SK-N-MC (cell line): ENCODE results near the gene ARFGEF2.
"Not testable (repeated sequence)": the region's sequence is repeated elsewhere in the genome, so short reads cannot be mapped to it uniquely, and the experiment has no call there.

Experiments used
- DNase-seq: peaks from one replicate; pipeline ENCODE4 v3.0.0-alpha.2; 2011; ENCODE audit warnings: low read depth, low spot score
- H3K27ac ChIP-seq: fragments of 200-600 bp; sonication (generic); 2 replicates; pipeline ENCODE4 v1.5.1; 2016; ENCODE audit warnings: mixed run types
- H3K36me3 ChIP-seq: fragments of 200-600 bp; sonication (generic); 2 replicates; pipeline ENCODE4 v1.6.1; 2017; ENCODE audit warnings: antibody characterized with exemption, low read length, mixed read lengths; ENCODE audit not compliant: insufficient read depth
- H3K4me3 ChIP-seq: fragments of 200-600 bp; sonication (generic); 2 replicates; pipeline ENCODE4 v1.5.1; 2016
- H3K9ac ChIP-seq: fragments of 200-600 bp; sonication (generic); 2 replicates; pipeline ENCODE4 v1.8.0; 2017; ENCODE audit warnings: mixed run types, mixed read lengths; ENCODE audit not compliant: insufficient read length
- H3K9me3 ChIP-seq: fragments of 200-600 bp; sonication (generic); 2 replicates; pipeline ENCODE4 v1.6.1; 2017; ENCODE audit warnings: low read depth, mild to moderate bottlenecking, antibody characterized with exemption, low read length, moderate library complexity, mixed read lengths
- EZH2 ChIP-seq: fragments of 200-600 bp; sonication (generic); IDR thresholded peaks from one replicate; pipeline ENCODE4 v1.6.1; 2017; ENCODE audit warnings: antibody characterized with exemption
- FOXP2 ChIP-seq: optimal IDR thresholded peaks from 2 replicates; pipeline ENCODE3; 2011; ENCODE audit warnings: mild to moderate bottlenecking, moderate library complexity; ENCODE audit not compliant: insufficient read depth; ENCODE audit errors: extremely low read length, control extremely low read depth
- POLR2AphosphoS5 ChIP-seq: IDR thresholded peaks from 2 replicates; pipeline ENCODE4 v1.6.1; 2012; ENCODE audit warnings: mild to moderate bottlenecking, low read depth, low read length, borderline replicate concordance

ARFGEF2 gene

DNA sequence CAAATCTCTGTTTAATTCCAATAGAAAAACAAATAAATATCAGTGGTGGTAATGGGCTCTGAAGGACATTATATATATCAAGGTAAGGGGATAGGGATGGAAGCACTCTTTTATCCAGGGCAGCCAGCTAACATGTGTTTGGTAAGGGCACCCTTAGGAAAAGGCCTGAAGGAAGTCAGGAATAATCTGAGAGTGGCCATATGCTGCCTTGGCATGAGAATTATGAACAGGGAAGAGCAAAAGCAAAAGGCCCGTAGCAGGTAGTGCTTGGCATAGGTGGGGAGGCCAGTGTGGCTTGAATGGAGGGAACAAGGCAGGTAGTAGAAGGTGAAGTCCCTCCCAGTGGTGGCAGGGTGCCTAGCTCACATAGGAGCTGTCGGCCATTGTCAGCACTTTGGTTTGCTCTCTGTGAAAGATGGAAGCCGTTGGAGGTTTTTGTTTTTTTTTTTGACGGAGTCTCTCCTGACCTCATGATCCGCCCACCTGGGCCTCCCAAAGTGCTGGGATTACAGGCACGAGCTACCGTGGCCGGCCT, 85.0 kb downstream of the ARFGEF2 start:
- Histone ChIP-seq H3K9me3 (no peaks in the 10 kb centered on the region), H3K36me3 (peaks cover 16% of the 10 kb centered on the region; the same call in 1 of the 2 replicates), H3K27ac (no peak overlapping the region), H3K9ac (no peak overlapping the region), H3K4me3 (no peak overlapping the region)
- no peak for TF ChIP-seq EZH2
- no peak for TF ChIP-seq FOXP2
- no peak for TF ChIP-seq POLR2AphosphoS5
- DNase-seq = no peak

DNA sequence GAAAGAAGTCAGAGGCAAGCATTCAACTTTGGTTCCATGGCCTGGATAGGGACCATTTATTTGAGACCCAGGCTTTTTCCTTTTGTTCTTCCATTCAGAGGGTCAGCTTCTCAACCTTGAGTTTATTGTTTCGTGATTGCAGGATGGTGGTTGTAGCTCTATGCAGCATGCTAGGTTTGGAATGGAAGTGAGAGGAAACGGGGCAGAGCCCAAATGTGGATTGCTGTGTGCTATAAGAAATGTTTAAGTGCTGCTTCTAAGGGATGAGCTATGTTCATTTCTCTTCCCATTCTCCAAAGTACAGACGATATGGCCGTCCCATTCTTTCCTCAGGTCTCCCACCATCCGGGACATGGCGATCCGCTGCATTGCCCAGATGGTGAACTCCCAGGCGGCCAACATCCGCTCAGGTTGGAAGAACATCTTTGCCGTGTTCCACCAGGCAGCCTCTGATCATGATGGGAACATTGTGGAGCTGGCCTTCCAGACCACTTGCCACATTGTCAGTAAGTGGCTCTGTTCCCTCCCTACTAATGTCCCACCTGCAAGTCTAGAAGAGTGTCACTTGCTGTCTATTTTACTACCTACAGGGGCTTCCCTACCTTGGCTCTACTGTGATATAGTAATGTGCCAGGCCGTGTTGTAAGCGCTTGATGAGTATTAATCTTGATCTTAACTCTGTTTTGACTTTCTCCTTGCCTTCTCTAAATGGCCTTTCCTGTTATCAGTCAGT, 88.6 kb downstream of the ARFGEF2 start:
- TF ChIP-seq EZH2 (no peak), FOXP2 (no peak), POLR2AphosphoS5 (no peak)
- Histone ChIP-seq H3K27ac (no peak overlapping the region), H3K9me3 (no peaks in the 10 kb centered on the region), H3K9ac (no peak overlapping the region), H3K36me3 (peaks cover 44% of the 10 kb centered on the region), H3K4me3 (no peak overlapping the region)
- no peak for DNase-seq

DNA sequence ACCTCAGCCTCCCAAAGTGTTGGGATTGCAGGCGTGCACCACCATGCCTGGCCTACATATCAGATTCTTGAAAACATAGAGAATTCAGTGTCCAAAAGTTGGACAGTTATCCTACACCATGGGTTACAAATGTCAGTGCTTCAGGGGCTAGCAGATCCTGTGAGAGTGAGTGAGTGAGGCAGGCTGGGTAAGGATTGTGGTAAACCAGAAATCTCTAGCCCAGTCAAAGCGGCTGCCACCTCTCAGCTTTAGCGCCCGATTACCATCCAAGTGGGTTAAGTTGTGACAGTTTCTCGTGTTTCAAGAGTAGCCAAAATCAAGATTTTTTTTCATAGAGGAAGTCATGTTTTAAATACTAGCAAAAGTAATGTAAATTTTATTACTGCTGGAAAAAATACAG, 102.7 kb downstream of the ARFGEF2 start:
- H3K27ac ChIP-seq = no peak overlapping the region
- TF ChIP-seq POLR2AphosphoS5 = no peak
- H3K9me3 ChIP-seq = no peaks in the 10 kb centered on the region
- no peak overlapping the region for H3K9ac ChIP-seq
- no peak overlapping the region for H3K4me3 ChIP-seq
- DNase-seq = no peak
- H3K36me3 ChIP-seq = peaks cover 44% of the 10 kb centered on the region

DNA sequence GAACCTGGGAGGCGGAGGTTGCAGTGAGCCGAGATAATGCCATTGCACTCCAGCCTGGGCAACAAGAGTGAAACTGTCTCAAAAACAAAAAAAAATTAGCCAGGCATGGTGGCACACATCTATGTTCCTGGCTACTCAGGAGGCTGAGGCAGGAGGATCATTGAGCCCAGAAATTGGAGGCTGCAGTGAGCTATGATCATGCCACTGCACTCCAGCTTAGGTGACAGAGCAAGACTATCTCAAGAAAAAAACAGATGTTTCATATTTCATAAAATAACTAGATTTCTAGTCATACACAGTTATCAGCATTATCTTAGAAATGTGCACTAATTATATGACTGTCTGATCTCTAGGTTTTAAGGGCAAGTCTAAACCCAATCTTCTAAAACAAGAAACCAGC, 106.7 kb downstream of the ARFGEF2 start:
- H3K27ac ChIP-seq, DNase-seq, H3K4me3 ChIP-seq, H3K9me3 ChIP-seq, H3K9ac ChIP-seq: not testable (repeated sequence)
- peaks cover 50% of the 10 kb centered on the region for H3K36me3 ChIP-seq

DNA sequence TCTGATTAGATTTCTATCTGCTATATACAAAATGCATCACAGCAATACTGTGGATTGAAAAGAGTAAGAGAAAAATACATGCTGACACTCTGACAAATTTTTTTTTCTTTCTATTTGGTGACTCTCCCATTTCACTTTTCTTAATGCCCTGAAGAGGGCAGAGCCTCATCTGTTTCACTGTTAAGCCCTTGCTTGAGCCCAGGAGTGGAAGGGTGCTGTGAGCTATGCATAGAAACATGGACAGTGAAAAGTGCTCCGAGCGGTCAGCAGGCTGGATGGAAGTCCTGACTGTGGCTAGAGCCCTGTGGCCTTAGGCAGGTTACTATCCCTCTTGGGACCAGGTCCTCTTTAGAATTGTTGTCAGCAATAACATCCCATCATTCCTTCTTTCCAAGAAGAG, 107.2 kb downstream of the ARFGEF2 start:
- TF ChIP-seq FOXP2 (no peak), EZH2 (no peak)
- H3K9ac ChIP-seq = no peak overlapping the region
- H3K9me3 ChIP-seq = no peaks in the 10 kb centered on the region
- H3K36me3 ChIP-seq = peaks cover 52% of the 10 kb centered on the region
- no peak overlapping the region for H3K4me3 ChIP-seq
- H3K27ac ChIP-seq = no peak overlapping the region
- no peak for DNase-seq

DNA sequence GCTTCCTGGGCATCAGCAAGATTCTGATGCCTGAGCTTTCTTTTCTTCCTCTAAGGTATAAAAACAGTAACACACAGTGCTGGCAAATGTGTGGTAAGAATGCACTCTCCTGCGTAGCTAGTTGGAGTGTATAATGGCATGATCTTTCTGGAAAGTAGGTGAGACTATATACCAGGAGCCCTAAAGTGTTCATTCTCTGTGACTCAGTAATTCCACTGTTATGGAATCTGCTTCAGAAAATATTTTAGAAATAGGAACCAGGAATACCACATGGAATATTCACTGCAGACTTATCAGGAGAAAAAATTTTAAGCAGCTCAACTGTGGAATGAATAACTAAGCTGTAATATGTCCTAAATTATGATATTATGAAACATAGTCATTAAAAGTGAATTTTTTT, 107.7 kb downstream of the ARFGEF2 start:
- peaks cover 57% of the 10 kb centered on the region for H3K36me3 ChIP-seq
- H3K9ac ChIP-seq = no peak overlapping the region

DNA sequence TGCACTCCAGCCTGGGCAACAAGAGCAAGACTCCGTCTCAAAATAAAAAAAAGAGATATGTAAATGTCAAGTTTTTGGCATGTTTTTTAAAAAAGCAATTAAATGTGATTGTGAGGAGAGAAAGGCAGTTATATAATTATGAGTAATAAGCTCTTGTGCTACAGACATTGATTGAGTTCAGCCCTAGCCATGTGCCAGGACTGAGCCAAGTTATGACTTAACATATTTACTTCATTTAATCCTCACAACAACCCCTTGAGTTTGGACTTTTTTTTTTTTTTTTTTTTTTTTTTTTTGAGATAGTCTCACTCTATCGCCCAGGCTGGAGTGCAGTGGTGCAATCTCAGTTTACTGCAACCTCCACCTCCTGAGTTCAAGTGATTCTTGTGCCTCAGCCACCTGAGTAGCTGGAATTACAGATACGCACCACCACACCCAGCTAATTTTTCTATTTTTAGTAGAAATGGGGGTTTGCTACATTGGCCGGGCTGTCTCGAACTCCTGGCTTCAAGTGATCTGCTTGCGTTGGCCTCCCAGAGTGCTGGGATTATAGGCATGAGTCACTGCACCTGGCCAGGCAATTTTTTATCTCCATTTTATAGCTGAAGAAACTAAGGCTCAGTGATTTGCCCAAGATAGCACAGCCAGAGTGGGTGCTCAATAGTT, 109.6 kb downstream of the ARFGEF2 start:
- no peak for DNase-seq
- Histone ChIP-seq H3K27ac (no peak overlapping the region), H3K9me3 (no peaks in the 10 kb centered on the region), H3K4me3 (no peak overlapping the region), H3K9ac (no peak overlapping the region), H3K36me3 (peaks cover 59% of the 10 kb centered on the region)
- TF ChIP-seq FOXP2 = no peak
- TF ChIP-seq POLR2AphosphoS5 = no peak
- TF ChIP-seq EZH2 = no peak

More for the DNA sequence above, 107.7 kb downstream of the ARFGEF2 start:
- no peaks in the 10 kb centered on the region for H3K9me3 ChIP-seq
- no peak for DNase-seq
- TF ChIP-seq FOXP2 (no peak), EZH2 (no peak), POLR2AphosphoS5 (no peak)
- H3K4me3 ChIP-seq = no peak overlapping the region
- no peak overlapping the region for H3K27ac ChIP-seq

DNA sequence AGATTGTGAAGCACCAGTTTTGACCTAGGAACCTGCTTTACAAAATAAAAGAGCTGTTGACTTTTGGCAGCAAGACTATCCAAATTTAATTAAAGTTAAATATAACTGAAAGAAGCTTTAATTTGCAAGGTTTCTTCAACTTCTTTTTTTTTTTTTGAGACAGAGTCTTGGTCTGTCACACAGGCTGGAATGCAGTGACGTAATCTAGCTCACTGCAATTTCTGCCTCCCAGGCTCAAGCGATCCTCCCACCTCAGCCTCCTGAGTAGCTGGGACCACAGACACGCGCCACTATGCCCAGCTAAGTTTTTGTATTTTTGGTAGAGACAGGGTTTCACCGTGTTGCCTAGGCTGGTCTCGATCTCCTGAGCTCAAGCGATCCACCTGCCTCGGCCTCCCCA, 110.9 kb downstream of the ARFGEF2 start:
- no peak for DNase-seq
- Histone ChIP-seq H3K9me3 (no peaks in the 10 kb centered on the region), H3K36me3 (peaks cover 52% of the 10 kb centered on the region), H3K4me3 (no peak overlapping the region), H3K27ac (no peak overlapping the region), H3K9ac (no peak overlapping the region)
- no peak for TF ChIP-seq FOXP2
- TF ChIP-seq EZH2 = no peak
- no peak for TF ChIP-seq POLR2AphosphoS5

DNA sequence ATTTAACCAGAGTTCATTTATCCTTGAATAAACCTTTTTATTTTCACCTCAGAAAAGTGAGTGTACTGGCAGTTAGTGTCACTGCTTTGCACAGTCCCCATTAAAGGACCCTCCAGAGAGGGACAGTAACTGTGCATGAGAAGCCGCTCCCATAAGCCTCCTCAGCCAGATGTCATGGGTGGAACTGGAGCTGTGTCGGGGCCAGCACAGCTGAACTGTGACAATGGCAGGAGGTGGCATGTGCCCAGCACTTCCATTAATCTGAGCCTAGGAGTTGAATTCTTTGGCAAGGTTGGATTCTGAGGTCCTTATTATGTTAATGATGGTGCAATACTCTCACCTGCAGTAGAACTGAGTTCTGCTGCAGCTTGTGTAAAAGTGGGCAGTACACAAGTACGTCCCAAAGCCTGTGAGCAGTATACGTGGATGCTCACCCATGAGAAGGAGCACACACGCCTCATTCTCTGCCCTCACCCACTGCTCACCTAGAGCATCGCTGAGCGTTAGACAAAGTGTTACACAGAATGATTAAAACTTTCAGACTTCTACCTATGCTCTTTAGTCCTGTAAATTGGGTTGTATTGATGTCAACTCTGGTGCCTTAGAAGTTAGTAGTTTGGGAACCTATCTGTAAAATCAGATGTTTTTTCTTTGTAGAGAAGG, 112.7 kb downstream of the ARFGEF2 start:
- H3K27ac ChIP-seq = no peak overlapping the region
- peaks cover 37% of the 10 kb centered on the region for H3K36me3 ChIP-seq
- H3K9me3 ChIP-seq = no peaks in the 10 kb centered on the region
- no peak for TF ChIP-seq FOXP2
- no peak for TF ChIP-seq POLR2AphosphoS5
- TF ChIP-seq EZH2 = no peak
- no peak for DNase-seq
- H3K9ac ChIP-seq = no peak overlapping the region
- H3K4me3 ChIP-seq = no peak overlapping the region
